ENCODE measurements around the gene PMM2.
"Not testable (repeated sequence)": the region's sequence is repeated elsewhere in the genome, so short reads cannot be mapped to it uniquely, and the experiment has no call there.

Gene PMM2

GRCh38 chr16:8764525-8765250, 33.0 kb upstream of the PMM2 start:
- Histone ChIP-seq H2AFZ (ENCODE audit: low read depth, low read length) (no peak overlapping the region), H3K4me1 (ENCODE audit: insufficient read depth, low read length) (peaks cover 17% of the 10 kb centered on the region), H3K36me3 (ENCODE audit: insufficient read depth, low read length) (peaks cover 65% of the 10 kb centered on the region), H3K27me3 (ENCODE audit: insufficient read depth, low read length) (no peaks in the 10 kb centered on the region), H3K9me3 (ENCODE audit: low read length) (no peaks in the 10 kb centered on the region), H3K4me3 (ENCODE audit: low read length) (no peak overlapping the region)

- Histone ChIP-seq H2AFZ (ENCODE audit: low read depth, low read length) (no peak overlapping the region), H3K4me3 (ENCODE audit: low read length) (no peak overlapping the region), H3K4me1 (ENCODE audit: insufficient read depth, low read length) (peaks cover 17% of the 10 kb centered on the region), H3K36me3 (ENCODE audit: insufficient read depth, low read length) (peaks cover 61% of the 10 kb centered on the region), H3K9me3 (ENCODE audit: low read length) (no peaks in the 10 kb centered on the region), H3K27me3 (ENCODE audit: insufficient read depth, low read length) (no peaks in the 10 kb centered on the region)
Measured at GRCh38 chr16:8767176-8767575, 30.5 kb upstream of the PMM2 start.

- peaks cover 61% of the 10 kb centered on the region for H3K36me3 ChIP-seq (ENCODE audit: insufficient read depth, low read length)
- H3K9me3 ChIP-seq (ENCODE audit: low read length) = no peaks in the 10 kb centered on the region
Measured at GRCh38 chr16:8768283-8768682, 29.4 kb upstream of the PMM2 start.

GRCh38 chr16:8768692-8769091, 28.9 kb upstream of the PMM2 start:
- no peak overlapping the region for H2AFZ ChIP-seq (ENCODE audit: low read depth, low read length)

More at GRCh38 chr16:8768283-8768682, 29.4 kb upstream of the PMM2 start:
- Histone ChIP-seq H3K4me1 (ENCODE audit: insufficient read depth, low read length) (peaks cover 17% of the 10 kb centered on the region), H3K27me3 (ENCODE audit: insufficient read depth, low read length) (no peaks in the 10 kb centered on the region), H3K4me3 (ENCODE audit: low read length) (no peak overlapping the region), H2AFZ (ENCODE audit: low read depth, low read length) (no peak overlapping the region)

GRCh38 chr16:8773537-8773936, 24.1 kb upstream of the PMM2 start:
- Histone ChIP-seq H3K36me3 (ENCODE audit: insufficient read depth, low read length) (peaks cover 82% of the 10 kb centered on the region), H3K9me3 (ENCODE audit: low read length) (peaks cover 2% of the 10 kb centered on the region)

More at GRCh38 chr16:8768692-8769091, 28.9 kb upstream of the PMM2 start:
- H3K4me1 ChIP-seq (ENCODE audit: insufficient read depth, low read length) = peaks cover 16% of the 10 kb centered on the region
- peaks cover 63% of the 10 kb centered on the region for H3K36me3 ChIP-seq (ENCODE audit: insufficient read depth, low read length)
- H3K9me3 ChIP-seq (ENCODE audit: low read length) = no peaks in the 10 kb centered on the region
- H3K4me3 ChIP-seq (ENCODE audit: low read length) = no peak overlapping the region
- H3K27me3 ChIP-seq (ENCODE audit: insufficient read depth, low read length) = no peaks in the 10 kb centered on the region

GRCh38 chr16:8774208-8774607, 23.4 kb upstream of the PMM2 start:
- Histone ChIP-seq H3K4me3 (ENCODE audit: low read length) (no peak overlapping the region), H3K4me1 (ENCODE audit: insufficient read depth, low read length) (no peaks in the 10 kb centered on the region), H3K9me3 (ENCODE audit: low read length) (peaks cover 2% of the 10 kb centered on the region), H2AFZ (ENCODE audit: low read depth, low read length) (no peak overlapping the region), H3K27me3 (ENCODE audit: insufficient read depth, low read length) (no peaks in the 10 kb centered on the region), H3K36me3 (ENCODE audit: insufficient read depth, low read length) (peaks cover 82% of the 10 kb centered on the region)

More at GRCh38 chr16:8773537-8773936, 24.1 kb upstream of the PMM2 start:
- Histone ChIP-seq H2AFZ (ENCODE audit: low read depth, low read length) (no peak overlapping the region), H3K4me3 (ENCODE audit: low read length) (no peak overlapping the region), H3K27me3 (ENCODE audit: insufficient read depth, low read length) (no peaks in the 10 kb centered on the region), H3K4me1 (ENCODE audit: insufficient read depth, low read length) (peaks cover 5% of the 10 kb centered on the region)

GRCh38 chr16:8775359-8775758, 22.3 kb upstream of the PMM2 start:
- Histone ChIP-seq H2AFZ (ENCODE audit: low read depth, low read length) (no peak overlapping the region), H3K36me3 (ENCODE audit: insufficient read depth, low read length) (peaks cover 84% of the 10 kb centered on the region), H3K4me3 (ENCODE audit: low read length) (no peak overlapping the region), H3K27me3 (ENCODE audit: insufficient read depth, low read length) (no peaks in the 10 kb centered on the region), H3K9me3 (ENCODE audit: low read length) (peaks cover 2% of the 10 kb centered on the region), H3K4me1 (ENCODE audit: insufficient read depth, low read length) (no peaks in the 10 kb centered on the region)

- Histone ChIP-seq H3K36me3 (ENCODE audit: insufficient read depth, low read length) (peaks cover 88% of the 10 kb centered on the region), H2AFZ (ENCODE audit: low read depth, low read length) (no peak overlapping the region), H3K27me3 (ENCODE audit: insufficient read depth, low read length) (no peaks in the 10 kb centered on the region)
Measured at GRCh38 chr16:8776129-8776584, 21.5 kb upstream of the PMM2 start.

GRCh38 chr16:8777217-8777616, 20.4 kb upstream of the PMM2 start:
- peaks cover 85% of the 10 kb centered on the region for H3K36me3 ChIP-seq (ENCODE audit: insufficient read depth, low read length)
- H3K27me3 ChIP-seq (ENCODE audit: insufficient read depth, low read length) = no peaks in the 10 kb centered on the region
- H2AFZ ChIP-seq (ENCODE audit: low read depth, low read length) = no peak overlapping the region
- no peak overlapping the region for H3K4me3 ChIP-seq (ENCODE audit: low read length)
- no peaks in the 10 kb centered on the region for H3K4me1 ChIP-seq (ENCODE audit: insufficient read depth, low read length)
- H3K9me3 ChIP-seq (ENCODE audit: low read length) = peaks cover 2% of the 10 kb centered on the region

More at GRCh38 chr16:8776129-8776584, 21.5 kb upstream of the PMM2 start:
- Histone ChIP-seq H3K9me3 (ENCODE audit: low read length) (peaks cover 2% of the 10 kb centered on the region), H3K4me3 (ENCODE audit: low read length) (no peak overlapping the region), H3K4me1 (ENCODE audit: insufficient read depth, low read length) (no peaks in the 10 kb centered on the region)

GRCh38 chr16:8781797-8782196, 15.8 kb upstream of the PMM2 start:
- no peak overlapping the region for H3K4me3 ChIP-seq (ENCODE audit: low read length)
- H3K27me3 ChIP-seq (ENCODE audit: insufficient read depth, low read length) = no peaks in the 10 kb centered on the region
- H3K4me1 ChIP-seq (ENCODE audit: insufficient read depth, low read length) = no peaks in the 10 kb centered on the region
- H3K9me3 ChIP-seq (ENCODE audit: low read length) = no peaks in the 10 kb centered on the region
- H2AFZ ChIP-seq (ENCODE audit: low read depth, low read length) = no peak overlapping the region
- peaks cover 63% of the 10 kb centered on the region for H3K36me3 ChIP-seq (ENCODE audit: insufficient read depth, low read length)

GRCh38 chr16:8782673-8783072, 15.0 kb upstream of the PMM2 start:
- no peak overlapping the region for H2AFZ ChIP-seq (ENCODE audit: low read depth, low read length)
- no peaks in the 10 kb centered on the region for H3K4me1 ChIP-seq (ENCODE audit: insufficient read depth, low read length)
- H3K36me3 ChIP-seq (ENCODE audit: insufficient read depth, low read length) = peaks cover 56% of the 10 kb centered on the region
- no peaks in the 10 kb centered on the region for H3K9me3 ChIP-seq (ENCODE audit: low read length)
- H3K4me3 ChIP-seq (ENCODE audit: low read length) = no peak overlapping the region
- H3K27me3 ChIP-seq (ENCODE audit: insufficient read depth, low read length) = no peaks in the 10 kb centered on the region

GRCh38 chr16:8785408-8785807, 12.2 kb upstream of the PMM2 start:
- Histone ChIP-seq H2AFZ (ENCODE audit: low read depth, low read length) (no peak overlapping the region), H3K9me3 (ENCODE audit: low read length) (no peaks in the 10 kb centered on the region), H3K4me1 (ENCODE audit: insufficient read depth, low read length) (no peaks in the 10 kb centered on the region), H3K4me3 (ENCODE audit: low read length) (no peak overlapping the region), H3K36me3 (ENCODE audit: insufficient read depth, low read length) (peaks cover 31% of the 10 kb centered on the region), H3K27me3 (ENCODE audit: insufficient read depth, low read length) (no peaks in the 10 kb centered on the region)

GRCh38 chr16:8786316-8786715, 11.3 kb upstream of the PMM2 start:
- not testable (repeated sequence) for H2AFZ ChIP-seq (ENCODE audit: low read depth, low read length); H3K9me3 ChIP-seq (ENCODE audit: low read length); H3K4me3 ChIP-seq (ENCODE audit: low read length); H3K27me3 ChIP-seq (ENCODE audit: insufficient read depth, low read length); H3K4me1 ChIP-seq (ENCODE audit: insufficient read depth, low read length)
- peaks cover 22% of the 10 kb centered on the region for H3K36me3 ChIP-seq (ENCODE audit: insufficient read depth, low read length)

Data from neuron (in vitro differentiated cells).